Smooth muscle cell (in vitro differentiated cells): Measurements from ENCODE around the gene ALPP. TPM values are rescaled to one million over a fixed set of nuclear protein-coding genes. Genes with fewer than 3 reads are reported as not detected.

Experiments used
- DNase-seq: peaks from one replicate; lab custom pipeline; 2025; ENCODE audit not compliant: unreplicated experiment; lab: John Stamatoyannopoulos, UW
- H2AFZ ChIP-seq: fragments of 200-600 bp; sonication (generic); 2 replicates; pipeline ENCODE4 v1.6.0; 2016; ENCODE audit warnings: antibody characterized with exemption, low read depth, mild to moderate bottlenecking
- H3F3A ChIP-seq: fragments of 200-600 bp; sonication (generic); 2 replicates; pipeline ENCODE4 v1.6.0; 2017; ENCODE audit warnings: antibody characterized with exemption, low read depth
- H3K27ac ChIP-seq: fragments of 200-600 bp; sonication (generic); 2 replicates; pipeline ENCODE4 v1.5.1; 2016; ENCODE audit warnings: low read depth, mild to moderate bottlenecking
- H3K27me3 ChIP-seq: fragments of 200-600 bp; sonication (generic); 2 replicates; pipeline ENCODE4 v1.6.1; 2016; ENCODE audit warnings: low read depth, mild to moderate bottlenecking
- H3K36me3 ChIP-seq: fragments of 200-600 bp; sonication (generic); 2 replicates; pipeline ENCODE4 v1.5.1; 2016; ENCODE audit warnings: low read depth
- H3K4me1 ChIP-seq: fragments of 200-600 bp; sonication (generic); 2 replicates; pipeline ENCODE4 v1.5.1; 2016; ENCODE audit warnings: low read depth
- H3K4me2 ChIP-seq: fragments of 200-600 bp; sonication (generic); 2 replicates; pipeline ENCODE4 v1.6.0; 2016; ENCODE audit warnings: mild to moderate bottlenecking
- H3K4me3 ChIP-seq: fragments of 200-600 bp; sonication (generic); 2 replicates; pipeline ENCODE4 v1.5.1; 2016; ENCODE audit warnings: mild to moderate bottlenecking
- H3K79me2 ChIP-seq: fragments of 200-600 bp; sonication (generic); 2 replicates; pipeline ENCODE4 v1.6.0; 2016; ENCODE audit warnings: low read depth, mild to moderate bottlenecking
- H3K9ac ChIP-seq: fragments of 200-600 bp; sonication (generic); 2 replicates; pipeline ENCODE4 v1.6.0; 2016; ENCODE audit warnings: low read depth
- H3K9me3 ChIP-seq: fragments of 200-600 bp; sonication (generic); replicated peaks from 2 replicates; pipeline ENCODE4 v1.5.1; 2016; ENCODE audit warnings: low read depth
- H4K20me1 ChIP-seq: fragments of 200-600 bp; sonication (generic); 2 replicates; pipeline ENCODE4 v1.6.0; 2016; ENCODE audit warnings: low read depth
- CTCF ChIP-seq: fragments of 200-600 bp; sonication (generic); IDR thresholded peaks from 2 replicates; pipeline ENCODE4 v1.5.1; 2017; ENCODE audit warnings: borderline replicate concordance, mild to moderate bottlenecking, antibody characterized with exemption; ENCODE audit not compliant: insufficient read depth, poor library complexity, severe bottlenecking
- WGBS: methylation state at CpG from one replicate; pipeline ENCODE4 v1.1.7; 2016; ENCODE audit warnings: low lambda C conversion rate; 5-methylcytosine and 5-hydroxymethylcytosine counted together
- polyA plus RNA-seq: library from polyadenylated mRNA; unstranded; fragments of >200 nt; fragmentation: Nextera tagmentation; extraction: Ambion mirVana; gene quantifications from 2 replicates; pipeline ENCODE4 v1.2.1, GENCODE V29; 2016
- total RNA-seq: library from RNA; depleted of rRNA; stranded (reverse); fragments of >200 nt; gene quantifications from 2 replicates; pipeline ENCODE4 v1.2.3, GENCODE V29; 2014

ALPP gene
- total and polyA plus RNA-seq, 2 experiments from 2014 or later, result 0.22 TPM; not detected in 1

GRCh38 chr2:232419245-232420072 is 40.9 kb downstream of the ALPP start:
- H3K79me2 ChIP-seq, result no peaks in the 10 kb centered on the region
- H2AFZ ChIP-seq, result no peak overlapping the region
- no peak for TF ChIP-seq CTCF
- no peaks in the 10 kb centered on the region for H4K20me1 ChIP-seq
- no peaks in the 10 kb centered on the region for H3F3A ChIP-seq
- H3K4me3 ChIP-seq, result peak overlapping the region; percentile 48
- no peak overlapping the region for H3K9ac ChIP-seq
- H3K27me3 ChIP-seq, result peaks cover 72% of the 10 kb centered on the region
- peak overlapping the region; percentile 90 for H3K4me2 ChIP-seq
- no peak overlapping the region for H3K27ac ChIP-seq
- no peak for DNase-seq
- no peaks in the 10 kb centered on the region for H3K36me3 ChIP-seq
- no peaks in the 10 kb centered on the region for H3K9me3 ChIP-seq
- H3K4me1 ChIP-seq, result peaks cover 13% of the 10 kb centered on the region
- WGBS, result 3% methylated on average over 79 of the region's 79 CpGs

GRCh38 chr2:232420073-232420454 is 41.5 kb downstream of the ALPP start:
- H3K4me2 ChIP-seq, result peak overlapping the region; percentile 87
- no peak overlapping the region for H2AFZ ChIP-seq
- H3K9ac ChIP-seq, result no peak overlapping the region
- no peaks in the 10 kb centered on the region for H4K20me1 ChIP-seq
- WGBS, result 6% methylated on average over 22 of the region's 22 CpGs
- no peak for TF ChIP-seq CTCF
- peaks cover 74% of the 10 kb centered on the region for H3K27me3 ChIP-seq
- no peak overlapping the region for H3K27ac ChIP-seq
- no peak for DNase-seq
- H3K4me1 ChIP-seq, result peaks cover 13% of the 10 kb centered on the region
- no peaks in the 10 kb centered on the region for H3K79me2 ChIP-seq
- no peaks in the 10 kb centered on the region for H3F3A ChIP-seq
- H3K36me3 ChIP-seq, result no peaks in the 10 kb centered on the region
- no peaks in the 10 kb centered on the region for H3K9me3 ChIP-seq
- H3K4me3 ChIP-seq, result peak overlapping the region; percentile 43

GRCh38 chr2:232420463-232421188 is 42.1 kb downstream of the ALPP start:
- no peaks in the 10 kb centered on the region for H4K20me1 ChIP-seq
- H3K4me3 ChIP-seq, result peak overlapping the region; percentile 43
- no peak for TF ChIP-seq CTCF
- H3K4me2 ChIP-seq, result peak overlapping the region; percentile 87
- no peaks in the 10 kb centered on the region for H3F3A ChIP-seq
- DNase-seq, result no peak
- no peak overlapping the region for H2AFZ ChIP-seq
- H3K79me2 ChIP-seq, result no peaks in the 10 kb centered on the region
- H3K9me3 ChIP-seq, result no peaks in the 10 kb centered on the region
- no peak overlapping the region for H3K27ac ChIP-seq
- 3% methylated on average over 63 of the region's 79 CpGs for WGBS
- peaks cover 13% of the 10 kb centered on the region for H3K4me1 ChIP-seq
- no peak overlapping the region for H3K9ac ChIP-seq
- no peaks in the 10 kb centered on the region for H3K36me3 ChIP-seq
- H3K27me3 ChIP-seq, result peaks cover 79% of the 10 kb centered on the region
